Activated CD4-positive, alpha-beta memory T cell treated with anti-CD3 and anti-CD28 coated beads for 36 hours (primary cell): ENCODE data around the gene CD248. TPM values are rescaled to one million over a fixed set of nuclear protein-coding genes. Genes with fewer than 3 reads are reported as not detected.
A peak's percentile ranks its signal among the peaks of the same experiment; 100 is the strongest.

Experiments used
- CTCF ChIA-PET: fragments of 350-600 bp; sonication (Branson Sonifier 250); formaldehyde crosslinking; loops from one replicate; lab custom pipeline; 2021; ENCODE audit warnings: antibody characterized with exemption, inconsistent platforms; lab: Charles Lee
- POLR2A ChIA-PET: fragments of 350-600 bp; sonication (Branson Sonifier 250); formaldehyde crosslinking; loops from one replicate; lab custom pipeline; 2021; ENCODE audit warnings: antibody characterized with exemption; lab: Charles Lee
- DNase-seq: peaks from one replicate; pipeline ENCODE4 v3.0.0-alpha.2; 2020
- H3K27ac Mint-ChIP-seq: one replicate; pipeline ENCODE4 v1.8.0; 2021; ENCODE audit warnings: mixed read lengths
- H3K27me3 Mint-ChIP-seq: one replicate; pipeline ENCODE4 v1.8.0; 2021; ENCODE audit warnings: mixed read lengths
- H3K36me3 Mint-ChIP-seq: one replicate; pipeline ENCODE4 v1.8.0; 2021; ENCODE audit warnings: mixed read lengths
- H3K4me1 Mint-ChIP-seq: one replicate; pipeline ENCODE4 v1.8.0; 2021; ENCODE audit warnings: low read depth, mixed read lengths
- H3K4me3 Mint-ChIP-seq: one replicate; pipeline ENCODE4 v1.8.0; 2021; ENCODE audit warnings: mild to moderate bottlenecking, mixed read lengths
- H3K9me3 Mint-ChIP-seq: one replicate; pipeline ENCODE4 v1.8.0; 2021; ENCODE audit warnings: mixed read lengths
- intact Hi-C: fragments of 100-400 bp; cut with micrococcal nuclease; formaldehyde crosslinking; loops from one replicate; pipeline ENCODE4 v1.15.1; 2023
- total RNA-seq, 2 experiments: library from RNA; stranded (reverse); gene quantifications; one replicate each; pipeline ENCODE4 v1.2.3, GENCODE V29; 2021

CD248 gene
- total RNA-seq, 2 experiments from 2014 or later: not detected

GRCh38 chr11:66265531-66266377 is 51.1 kb downstream of the CD248 start:
- Mint-ChIP-seq H3K36me3 (peaks cover 20% of the 10 kb centered on the region), H3K4me3 (no peak overlapping the region)

GRCh38 chr11:66264914-66265313 is 51.9 kb downstream of the CD248 start:
- H3K27ac Mint-ChIP-seq: no peak overlapping the region
- H3K4me1 Mint-ChIP-seq: peaks cover 24% of the 10 kb centered on the region
- H3K9me3 Mint-ChIP-seq: no peaks in the 10 kb centered on the region
- intact Hi-C loops: loop anchor here (5.0 kb wide), 2 partner anchors 138 to 213 kb away; partner anchors contain the start of gene SF3B2
- ChIA-PET POLR2A (no interaction called here), CTCF (interaction anchor here (0.8 to 1.3 kb wide), 4 partner anchors 10 to 43 kb away, joined by 3 to 5 read pairs (median 3); no protein-coding TSS in a partner anchor)
- no peaks in the 10 kb centered on the region for H3K27me3 Mint-ChIP-seq
- peak; percentile 59 for DNase-seq
- H3K4me3 Mint-ChIP-seq: no peak overlapping the region
- peaks cover 21% of the 10 kb centered on the region for H3K36me3 Mint-ChIP-seq

More at GRCh38 chr11:66265531-66266377, 51.1 kb downstream of the CD248 start:
- DNase-seq: no peak
- H3K4me1 Mint-ChIP-seq: peaks cover 27% of the 10 kb centered on the region
- H3K9me3 Mint-ChIP-seq: no peaks in the 10 kb centered on the region
- intact Hi-C loops: loop anchor here (5.0 kb wide), 2 partner anchors 138 to 213 kb away; partner anchors contain the start of gene SF3B2
- no peak overlapping the region for H3K27ac Mint-ChIP-seq
- H3K27me3 Mint-ChIP-seq: no peaks in the 10 kb centered on the region
- POLR2A ChIA-PET: no interaction called here
- CTCF ChIA-PET: interaction anchor here (0.8 to 2.5 kb wide), 5 partner anchors 11 to 44 kb away, joined by 3 to 13 read pairs (median 3); no protein-coding TSS in a partner anchor

Other genes starting within 250 kb of the CD248 start
- 10 to 100 TPM; 82.0 to 84.1 TPM for gene PACS1, start 246.8 kb downstream of the CD248 start, total RNA-seq
- gene KLC2, start 59.3 kb downstream of the CD248 start, total RNA-seq: 10 to 100 TPM; 40.5 to 44.8 TPM
- gene RAB1B, start 48.4 kb downstream of the CD248 start, total RNA-seq: 100 to 1,000 TPM; 118 to 124 TPM
- gene CNIH2, start 38.9 kb downstream of the CD248 start, total RNA-seq: 1 to 10 TPM in 1 of 2 experiments, under 1 TPM in 1; 0.39 to 1.5 TPM
- 10 to 100 TPM; 63.1 to 65.8 TPM for gene YIF1A, start 27.9 kb downstream of the CD248 start, total RNA-seq
- not detected for gene TMEM151A, start 25.1 kb downstream of the CD248 start, total RNA-seq
- gene RIN1, start 19.4 kb upstream of the CD248 start, total RNA-seq: 1 to 10 TPM; 1.0 to 1.6 TPM
- gene BRMS1, start 28.1 kb upstream of the CD248 start, total RNA-seq: 10 to 100 TPM; 29.3 to 31.2 TPM
- gene B4GAT1, start 30.6 kb upstream of the CD248 start, total RNA-seq: 1 to 10 TPM; 8.2 to 8.3 TPM
- gene SLC29A2, start 54.7 kb upstream of the CD248 start, total RNA-seq: 10 to 100 TPM; 10.3 to 10.6 TPM
- gene NPAS4, start 104.0 kb upstream of the CD248 start, total RNA-seq: not detected
- 100 to 1,000 TPM; 104 to 106 TPM for gene MRPL11, start 121.8 kb upstream of the CD248 start, total RNA-seq
- 1 to 10 TPM; 7.0 to 8.5 TPM for gene PELI3, start 149.9 kb upstream of the CD248 start, total RNA-seq
- 10 to 100 TPM; 76.1 to 89.7 TPM for gene DPP3, start 163.4 kb upstream of the CD248 start, total RNA-seq
- gene BBS1, start 193.6 kb upstream of the CD248 start, total RNA-seq: 10 to 100 TPM; 11.1 to 13.2 TPM
- gene ZDHHC24, start 229.0 kb upstream of the CD248 start, total RNA-seq: 10 to 100 TPM; 13.5 to 14.9 TPM
- under 1 TPM; 0.15 to 0.24 TPM for gene ACTN3, start 229.9 kb upstream of the CD248 start, total RNA-seq